GM23338 (cell line): ENCODE measurements around the gene RAD23B. TPM values are rescaled to one million over a fixed set of nuclear protein-coding genes. Genes with fewer than 3 reads are reported as not detected.

Source experiments
- ATAC-seq: fragments of 200-7000 bp; cut with Tn5 transposase; 3 replicates; pipeline ENCODE4 v1.9.1; 2020
- DNase-seq: peaks from one replicate; pipeline ENCODE4 v3.0.0-alpha.2; 2015; ENCODE audit warnings: low spot score
- H2AFZ ChIP-seq: fragments of 200-600 bp; sonication (generic); 2 replicates; pipeline ENCODE4 v1.8.0; 2016; ENCODE audit warnings: antibody characterized with exemption, mild to moderate bottlenecking, moderate library complexity
- H3F3A ChIP-seq: fragments of 200-600 bp; sonication (generic); replicated peaks from 2 replicates; pipeline ENCODE4 v1.8.0; 2017; ENCODE audit warnings: antibody characterized with exemption, mixed run types, low read depth
- H3K27ac ChIP-seq: fragments of 200-600 bp; sonication (generic); 2 replicates; pipeline ENCODE4 v1.6.1; 2016; ENCODE audit warnings: low read depth
- H3K27me3 ChIP-seq: fragments of 200-600 bp; sonication (generic); 2 replicates; pipeline ENCODE4 v1.8.0; 2016; ENCODE audit warnings: mild to moderate bottlenecking, mixed run types, moderate library complexity; ENCODE audit not compliant: insufficient read depth
- H3K36me3 ChIP-seq: fragments of 200-600 bp; sonication (generic); 2 replicates; pipeline ENCODE4 v1.8.0; 2016; ENCODE audit warnings: mild to moderate bottlenecking; ENCODE audit not compliant: insufficient read depth
- H3K4me1 ChIP-seq: fragments of 200-600 bp; sonication (generic); 2 replicates; pipeline ENCODE4 v1.8.0; 2016; ENCODE audit warnings: mild to moderate bottlenecking, moderate library complexity; ENCODE audit not compliant: insufficient read depth
- H3K4me2 ChIP-seq: fragments of 200-600 bp; sonication (generic); 2 replicates; pipeline ENCODE4 v1.7.1; 2017; ENCODE audit warnings: mixed run types
- H3K4me3 ChIP-seq: fragments of 200-600 bp; sonication (generic); 2 replicates; pipeline ENCODE4 v1.6.1; 2016; ENCODE audit warnings: mixed run types
- H3K79me2 ChIP-seq: fragments of 200-600 bp; sonication (generic); replicated peaks from 2 replicates; pipeline ENCODE4 v1.8.0; 2017; ENCODE audit warnings: mild to moderate bottlenecking; ENCODE audit not compliant: insufficient read depth
- H3K9me2 ChIP-seq: fragments of 200-600 bp; sonication (generic); 2 replicates; pipeline ENCODE4 v1.8.0; 2017; ENCODE audit not compliant: insufficient read depth
- H4K20me1 ChIP-seq: fragments of 200-600 bp; sonication (generic); replicated peaks from 2 replicates; pipeline ENCODE4 v1.8.0; 2017; ENCODE audit warnings: mild to moderate bottlenecking; ENCODE audit not compliant: insufficient read depth
- H3K27ac Mint-ChIP-seq: 2 replicates; pipeline ENCODE4 v1.8.0; 2020; ENCODE audit warnings: inconsistent platforms, mild to moderate bottlenecking, moderate library complexity, mixed read lengths
- H3K27me3 Mint-ChIP-seq: 3 replicates; pipeline ENCODE4 v1.8.0; 2022; ENCODE audit warnings: low read depth, mild to moderate bottlenecking, moderate library complexity, mixed read lengths, inconsistent platforms; ENCODE audit not compliant: insufficient read depth, poor library complexity
- H3K36me3 Mint-ChIP-seq: 3 replicates; pipeline ENCODE4 v1.8.0; 2021; ENCODE audit warnings: low read depth, mild to moderate bottlenecking, inconsistent platforms, moderate library complexity, mixed read lengths
- H3K4me1 Mint-ChIP-seq: 3 replicates; pipeline ENCODE4 v1.8.0; 2020; ENCODE audit warnings: mild to moderate bottlenecking, inconsistent platforms, mixed read lengths
- H3K4me3 Mint-ChIP-seq: 3 replicates; pipeline ENCODE4 v1.8.0; 2021; ENCODE audit warnings: moderate library complexity, mild to moderate bottlenecking, inconsistent platforms, mixed read lengths
- H3K9me3 Mint-ChIP-seq: 3 replicates; pipeline ENCODE4 v1.8.0; 2020; ENCODE audit warnings: moderate library complexity, mild to moderate bottlenecking, inconsistent platforms, mixed read lengths
- CREB1 ChIP-seq: fragments of 250-450 bp; sonication (Bioruptor Pico); IDR thresholded peaks from 2 replicates; pipeline ENCODE4 v1.5.0; 2020; ENCODE audit warnings: low read depth, mild to moderate bottlenecking, moderate library complexity
- CTCF ChIP-seq, 2 experiments: fragments of 200-600 bp in 1 of 2; sonication (generic) in 1 of 2; conservative IDR thresholded peaks; 2 replicates each; pipeline versions ENCODE4 v1.5.1 to v1.6.1; 2016 to 2017; ENCODE audit warnings: antibody characterized with exemption in 2 of 2, low read depth in 2 of 2, mild to moderate bottlenecking in 2 of 2, moderate library complexity in 1 of 2
- ETS1 ChIP-seq: IDR thresholded peaks from 2 replicates; pipeline ENCODE4 v1.6.1; 2016; ENCODE audit warnings: antibody characterized with exemption
- EZH2 ChIP-seq: fragments of 200-600 bp; sonication (generic); IDR thresholded peaks from one replicate; pipeline ENCODE4 v1.8.0; 2017; ENCODE audit warnings: antibody characterized with exemption, mild to moderate bottlenecking, low read depth; ENCODE audit not compliant: unreplicated experiment
- EZH2phosphoT487 ChIP-seq: fragments of 200-600 bp; sonication (generic); IDR thresholded peaks from one replicate; pipeline ENCODE4 v1.8.1; 2018; ENCODE audit warnings: antibody characterized with exemption; ENCODE audit not compliant: unreplicated experiment
- JUNB ChIP-seq: IDR thresholded peaks from one replicate; pipeline ENCODE4 v1.6.1; 2016; ENCODE audit warnings: antibody characterized with exemption; ENCODE audit not compliant: unreplicated experiment
- NANOG ChIP-seq: IDR thresholded peaks from 2 replicates; pipeline ENCODE4 v1.6.1; 2016; ENCODE audit warnings: antibody characterized with exemption, borderline replicate concordance
- POLR2AphosphoS5 ChIP-seq: IDR thresholded peaks from 2 replicates; pipeline ENCODE4 v1.6.1; 2016; ENCODE audit warnings: antibody characterized with exemption, low read depth
- REST ChIP-seq: IDR thresholded peaks from one replicate; pipeline ENCODE4 v1.6.1; 2018; ENCODE audit warnings: antibody characterized with exemption; ENCODE audit not compliant: unreplicated experiment
- STAT1 ChIP-seq: IDR thresholded peaks from one replicate; pipeline ENCODE4 v1.6.1; 2016; ENCODE audit warnings: antibody characterized with exemption; ENCODE audit not compliant: unreplicated experiment
- ZNF114 ChIP-seq: fragments of 250-450 bp; sonication (Bioruptor Pico); IDR thresholded peaks from 2 replicates; pipeline ENCODE4 v1.5.0; 2020; ENCODE audit warnings: mild to moderate bottlenecking, moderate library complexity
- ZNF331 ChIP-seq: fragments of 250-450 bp; sonication (Bioruptor Pico); IDR thresholded peaks from 2 replicates; pipeline ENCODE4 v1.5.0; 2020; ENCODE audit warnings: low read depth, mild to moderate bottlenecking, moderate library complexity
- ZNF462 ChIP-seq: fragments of 250-450 bp; sonication (Bioruptor Pico); IDR thresholded peaks from 2 replicates; pipeline ENCODE4 v1.5.0; 2020; ENCODE audit warnings: mild to moderate bottlenecking, moderate library complexity
- polyA plus RNA-seq: library from polyadenylated mRNA; unstranded; fragments of >200 nt; fragmentation: Nextera tagmentation; extraction: Ambion mirVana; gene quantifications from 2 replicates; pipeline ENCODE4 v1.2.1, GENCODE V29; 2016
- total RNA-seq: library from RNA; depleted of rRNA; stranded (reverse); fragments of >200 nt; shearing (Covaris generic); gene quantifications from 2 replicates; pipeline ENCODE4 v1.2.3, GENCODE V29; 2014

The RAD23B gene
- total and polyA plus RNA-seq, 2 experiments from 2014 or later = 31.1 to 137 TPM

GRCh38 chr9:107323836-107324585, 40.9 kb downstream of the RAD23B start:
- Histone ChIP-seq H3K36me3 (peaks cover 36% of the 10 kb centered on the region; the same call in 1 of the 2 replicates), H3K4me2 (no peak overlapping the region), H3K9me2 (no peaks in the 10 kb centered on the region), H3K4me3 (no peak overlapping the region), H4K20me1 (peaks cover 15% of the 10 kb centered on the region), H3F3A (no peaks in the 10 kb centered on the region), H3K27me3 (no peaks in the 10 kb centered on the region), H3K4me1 (no peaks in the 10 kb centered on the region), H3K79me2 (peaks cover 99% of the 10 kb centered on the region), H3K27ac (no peak overlapping the region; the same call in 1 of the 2 replicates), H2AFZ (no peak overlapping the region)
- TF ChIP-seq JUNB = no peak
- no peak for TF ChIP-seq ZNF331 (CRISPR knock-in tag)
- TF ChIP-seq EZH2phosphoT487 = no peak
- no peak for TF ChIP-seq ZNF114
- TF ChIP-seq ETS1 = no peak
- no peak for TF ChIP-seq CREB1 (CRISPR knock-in tag)
- no peak for TF ChIP-seq REST
- TF ChIP-seq ZNF462 (CRISPR knock-in tag) = no peak
- no peak for TF ChIP-seq CTCF (conservative IDR thresholded peaks at IDR 0.05; ENCODE audit: low read depth in 2 of 2)
- no peak for TF ChIP-seq EZH2
- TF ChIP-seq NANOG = no peak
- TF ChIP-seq POLR2AphosphoS5 = no peak
- TF ChIP-seq STAT1 = no peak
- H3K27me3 Mint-ChIP-seq = peaks cover 2% of the 10 kb centered on the region
- no peak overlapping the region for H3K27ac Mint-ChIP-seq
- H3K36me3 Mint-ChIP-seq = peaks cover 80% of the 10 kb centered on the region
- no peak overlapping the region for H3K4me3 Mint-ChIP-seq
- DNase-seq (no peak), ATAC-seq (no peak)
- no peaks in the 10 kb centered on the region for H3K9me3 Mint-ChIP-seq
- no peaks in the 10 kb centered on the region for H3K4me1 Mint-ChIP-seq
